ENCODE results near the gene FGFBP1.
"Not testable (repeated sequence)": the region's sequence is repeated elsewhere in the genome, so short reads cannot be mapped to it uniquely, and the experiment has no call there.

The FGFBP1 gene

GRCh38 chr4:15944895-15945294 lies 6.4 kb upstream of the FGFBP1 start:
- no peak for DNase-seq

- no peak for DNase-seq
These were observed 3.7 kb upstream of the FGFBP1 start for GRCh38 chr4:15942283-15942682.

GRCh38 chr4:15938182-15938581 lies 358 bp downstream of the FGFBP1 start:
- DNase-seq = no peak

- DNase-seq = no peak
These were observed 2.0 kb downstream of the FGFBP1 start for GRCh38 chr4:15936495-15936894.

GRCh38 chr4:15935504-15936402 lies 2.8 kb downstream of the FGFBP1 start:
- DNase-seq = no peak

GRCh38 chr4:15934259-15934658 lies 4.3 kb downstream of the FGFBP1 start:
- no peak for DNase-seq

- DNase-seq = no peak
These were observed 6.9 kb downstream of the FGFBP1 start for GRCh38 chr4:15931451-15932210.

- no peak for DNase-seq
These were observed 8.2 kb downstream of the FGFBP1 start for GRCh38 chr4:15930314-15930713.

GRCh38 chr4:15929540-15929939 lies 9.0 kb downstream of the FGFBP1 start:
- no peak for DNase-seq

- no peak for DNase-seq
These were observed 9.7 kb downstream of the FGFBP1 start for GRCh38 chr4:15928883-15929282.

GRCh38 chr4:15926486-15926885 lies 12.1 kb downstream of the FGFBP1 start:
- no peak for DNase-seq

GRCh38 chr4:15925830-15926229 lies 12.7 kb downstream of the FGFBP1 start:
- no peak for DNase-seq

- DNase-seq = no peak
These were observed 17.0 kb downstream of the FGFBP1 start for GRCh38 chr4:15921592-15921932.

- no peak for DNase-seq
These were observed 17.6 kb downstream of the FGFBP1 start for GRCh38 chr4:15920723-15921591.

GRCh38 chr4:15918484-15919129 lies 19.9 kb downstream of the FGFBP1 start:
- no peak for DNase-seq

- no peak for DNase-seq
These were observed 21.2 kb downstream of the FGFBP1 start for GRCh38 chr4:15917297-15917696.

- not testable (repeated sequence) for DNase-seq
These were observed 22.2 kb downstream of the FGFBP1 start for GRCh38 chr4:15916358-15916757.

GRCh38 chr4:15914736-15915135 lies 23.8 kb downstream of the FGFBP1 start:
- no peak for DNase-seq

- no peak for DNase-seq
These were observed 24.2 kb downstream of the FGFBP1 start for GRCh38 chr4:15914291-15914690.

GRCh38 chr4:15913631-15913970 lies 24.9 kb downstream of the FGFBP1 start:
- no peak for DNase-seq

GRCh38 chr4:15912961-15913630 lies 25.4 kb downstream of the FGFBP1 start:
- DNase-seq = no peak

GRCh38 chr4:15912236-15912635 lies 26.3 kb downstream of the FGFBP1 start:
- DNase-seq = no peak
